CD4-positive, alpha-beta T cell treated with Interleukin-15 for 1 hour (primary cell): ENCODE measurements around the gene FAM174C.

ENCODE experiments used
- DNase-seq: peaks from one replicate; pipeline ENCODE4 v3.0.0-alpha.2; 2020

The FAM174C gene

DNA sequence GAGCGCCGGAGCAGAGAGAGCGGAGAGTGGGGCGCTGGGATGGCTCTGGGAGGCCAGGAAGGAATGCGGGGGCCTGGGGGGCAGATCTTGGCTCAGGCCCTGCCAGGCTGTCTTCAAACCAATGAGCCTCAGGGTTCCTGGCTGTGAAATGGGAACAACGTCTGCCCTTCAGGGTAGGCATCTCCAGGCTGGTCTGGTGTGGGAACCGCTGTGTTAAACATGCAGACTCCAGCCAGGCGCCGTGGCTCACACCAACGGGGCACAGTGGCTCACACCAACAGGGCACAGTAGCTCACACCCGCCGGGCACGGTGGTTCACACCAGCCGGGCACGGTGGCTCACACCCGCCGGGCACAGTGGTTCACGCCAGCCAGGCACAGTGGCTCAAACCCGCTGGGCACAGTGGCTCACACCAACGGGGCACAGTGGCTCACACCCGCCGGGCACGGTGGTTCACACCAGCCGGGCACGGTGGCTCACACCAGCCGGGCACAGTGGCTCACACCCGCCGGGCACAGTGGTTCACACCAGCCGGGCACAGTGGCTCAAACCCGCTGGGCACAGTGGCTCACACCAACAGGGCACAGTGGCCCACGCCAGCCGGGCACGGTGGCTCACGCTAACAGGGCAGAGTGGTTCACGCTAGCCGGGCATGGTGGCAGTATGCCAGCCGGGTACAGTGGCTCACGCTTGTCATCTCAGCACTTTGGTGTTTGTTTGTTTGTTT is 50.4 kb downstream of the FAM174C start:
- no peak for DNase-seq

GRCh38 chr19:1327125-1327524 is 51.8 kb downstream of the FAM174C start:
- no peak for DNase-seq
